H9 (cell line): ENCODE results near the gene COG4. TPM values are rescaled to one million over a fixed set of nuclear protein-coding genes. Genes with fewer than 3 reads are reported as not detected.

Experiments
- DNase-seq: peaks from one replicate; pipeline ENCODE4 v3.0.0-alpha.2; 2017
- H2AFZ ChIP-seq: one replicate; pipeline ENCODE4 v1.6.1; 2013; ENCODE audit warnings: mild to moderate bottlenecking, low read length, control low read depth, moderate library complexity
- H2AK5ac ChIP-seq: 2 replicates; pipeline ENCODE4 v1.6.1; 2013; ENCODE audit warnings: low read length, control low read depth, mixed read lengths; ENCODE audit not compliant: insufficient read length
- H2BK120ac ChIP-seq: one replicate; pipeline ENCODE4 v1.6.1; 2013; ENCODE audit warnings: low read depth, mild to moderate bottlenecking, low read length, control low read depth, inconsistent platforms; ENCODE audit not compliant: poor library complexity, severe bottlenecking
- H2BK12ac ChIP-seq: 2 replicates; pipeline ENCODE4 v1.6.1; 2013; ENCODE audit warnings: low read length, control low read depth, mixed read lengths, low read depth; ENCODE audit not compliant: insufficient read length
- H2BK15ac ChIP-seq: 2 replicates; pipeline ENCODE4 v1.6.1; 2013; ENCODE audit warnings: low read depth, low read length, control low read depth
- H2BK20ac ChIP-seq: one replicate; pipeline ENCODE4 v1.6.1; 2013; ENCODE audit warnings: low read depth, mild to moderate bottlenecking, low read length, control low read depth, inconsistent platforms; ENCODE audit not compliant: poor library complexity, severe bottlenecking
- H2BK5ac ChIP-seq: 2 replicates; pipeline ENCODE4 v1.6.1; 2013; ENCODE audit warnings: low read length, control low read depth, mixed read lengths; ENCODE audit not compliant: insufficient read length
- H3K14ac ChIP-seq: 2 replicates; pipeline ENCODE4 v1.6.1; 2013; ENCODE audit warnings: low read length, control low read depth; ENCODE audit not compliant: insufficient read depth
- H3K18ac ChIP-seq: 2 replicates; pipeline ENCODE4 v1.6.1; 2013; ENCODE audit warnings: low read depth, mild to moderate bottlenecking, mixed read lengths, low read length, control low read depth; ENCODE audit not compliant: insufficient read length
- H3K23ac ChIP-seq: 2 replicates; pipeline ENCODE4 v1.6.1; 2013; ENCODE audit warnings: low read length, control low read depth, mixed read lengths, low read depth; ENCODE audit not compliant: insufficient read length
- H3K23me2 ChIP-seq: 2 replicates; pipeline ENCODE4 v1.6.1; 2013; ENCODE audit warnings: low read depth, mild to moderate bottlenecking, mixed read lengths, low read length, control low read depth; ENCODE audit not compliant: insufficient read length, poor library complexity, severe bottlenecking
- H3K27ac ChIP-seq: 2 replicates; pipeline ENCODE4 v1.5.1; 2013; ENCODE audit warnings: low read length, control low read depth, mixed read lengths, low read depth; ENCODE audit not compliant: insufficient read length
- H3K27me3 ChIP-seq: 2 replicates; pipeline ENCODE4 v1.6.1; 2013; ENCODE audit warnings: low read length, control low read depth, inconsistent platforms; ENCODE audit not compliant: insufficient read depth
- H3K4ac ChIP-seq: 2 replicates; pipeline ENCODE4 v1.6.1; 2013; ENCODE audit warnings: low read depth, mild to moderate bottlenecking, control low read depth, inconsistent platforms, low read length, moderate library complexity
- H3K4me1 ChIP-seq: 2 replicates; pipeline ENCODE4 v1.6.1; 2013; ENCODE audit warnings: low read length, control low read depth, inconsistent platforms; ENCODE audit not compliant: insufficient read depth
- H3K4me2 ChIP-seq: 2 replicates; pipeline ENCODE4 v1.6.1; 2013; ENCODE audit warnings: low read length, control low read depth, mixed read lengths; ENCODE audit not compliant: insufficient read length, insufficient read depth
- H3K56ac ChIP-seq: 2 replicates; pipeline ENCODE4 v1.6.1; 2013; ENCODE audit warnings: low read depth, mild to moderate bottlenecking, mixed read lengths, low read length, control low read depth; ENCODE audit not compliant: insufficient read length
- H3K79me1 ChIP-seq: 2 replicates; pipeline ENCODE4 v1.6.1; 2013; ENCODE audit warnings: low read depth, mild to moderate bottlenecking, moderate library complexity, low read length, control low read depth, inconsistent platforms; ENCODE audit not compliant: insufficient read depth, poor library complexity, severe bottlenecking
- H3K79me2 ChIP-seq: 2 replicates; pipeline ENCODE4 v1.6.1; 2013; ENCODE audit warnings: low read length, control low read depth, inconsistent platforms; ENCODE audit not compliant: insufficient read depth
- H3K9ac ChIP-seq: 2 replicates; pipeline ENCODE4 v1.6.1; 2013; ENCODE audit warnings: low read length, control low read depth, mixed read lengths; ENCODE audit not compliant: insufficient read length; ENCODE audit errors: extremely low read depth
- H3K9me3 ChIP-seq: one replicate; pipeline ENCODE4 v1.6.1; 2013; ENCODE audit warnings: low read depth, low read length, inconsistent platforms; ENCODE audit not compliant: control insufficient read depth
- H3T11ph ChIP-seq: one replicate; pipeline ENCODE4 v1.6.1; 2013; ENCODE audit warnings: mild to moderate bottlenecking, low read length, control low read depth, inconsistent platforms
- H4K20me1 ChIP-seq: one replicate; pipeline ENCODE4 v1.6.1; 2013; ENCODE audit not compliant: control insufficient read depth, insufficient read length, insufficient read depth
- H4K5ac ChIP-seq: 2 replicates; pipeline ENCODE4 v1.6.1; 2013; ENCODE audit warnings: low read depth, mild to moderate bottlenecking, mixed read lengths, low read length, control low read depth; ENCODE audit not compliant: insufficient read length
- H4K8ac ChIP-seq: replicated peaks from 2 replicates; pipeline ENCODE4 v1.6.1; 2013; ENCODE audit warnings: low read length, control low read depth, mixed read lengths, low read depth; ENCODE audit not compliant: insufficient read length
- H4K91ac ChIP-seq: 2 replicates; pipeline ENCODE4 v1.6.1; 2013; ENCODE audit warnings: low read depth, mild to moderate bottlenecking, moderate library complexity, mixed read lengths, low read length, control low read depth; ENCODE audit not compliant: insufficient read length
- H3K27ac Mint-ChIP-seq, 3 experiments: 2 replicates in 2 of 3; 3 replicates in 1 of 3; pipeline ENCODE4 v1.8.0; 2020 to 2021; ENCODE audit warnings: mixed read lengths in 3 of 3, mild to moderate bottlenecking in 1 of 3, moderate library complexity in 1 of 3
- H3K27me3 Mint-ChIP-seq: 2 replicates; pipeline ENCODE4 v1.8.0; 2021; ENCODE audit warnings: low read depth, mild to moderate bottlenecking, moderate library complexity, mixed read lengths
- H3K36me3 Mint-ChIP-seq, 3 experiments: 2 replicates in 2 of 3; 3 replicates in 1 of 3; pipeline ENCODE4 v1.8.0; 2020 to 2021; ENCODE audit warnings: low read depth in 3 of 3, mixed read lengths in 3 of 3; ENCODE audit not compliant: insufficient read depth in 1 of 3
- H3K4me1 Mint-ChIP-seq, 2 experiments: 2 replicates each; pipeline ENCODE4 v1.8.0; 2020; ENCODE audit warnings: mixed read lengths in 2 of 2
- H3K4me3 Mint-ChIP-seq, 2 experiments: 2 replicates in 1 of 2; 3 replicates in 1 of 2; pipeline ENCODE4 v1.8.0; 2020 to 2021; ENCODE audit warnings: mild to moderate bottlenecking in 2 of 2, mixed read lengths in 2 of 2, moderate library complexity in 1 of 2
- H3K9me3 Mint-ChIP-seq, 2 experiments: 2 replicates in 1 of 2; 3 replicates in 1 of 2; pipeline ENCODE4 v1.8.0; 2020; ENCODE audit warnings: mild to moderate bottlenecking in 2 of 2, mixed read lengths in 2 of 2, moderate library complexity in 1 of 2
- WGBS: extraction: QIAGEN DNeasy Blood & Tissue Kit; methylation state at CpG from one replicate; pipeline ENCODE4 v1.1.7; 2013; ENCODE audit warnings: missing lambda C conversion rate, low lambda C conversion rate, mixed read lengths; ENCODE audit not compliant: insufficient read length; ENCODE audit errors: extremely low coverage; 5-methylcytosine and 5-hydroxymethylcytosine counted together
- total RNA-seq: library from RNA; stranded (reverse); gene quantifications from 2 replicates; pipeline ENCODE4 v1.2.1, GENCODE V29; 2021
- TF ChIP-seq, protein P1 (sequence below): fragments of 200-600 bp; sonication (generic); conservative IDR thresholded peaks from 3 replicates; pipeline ENCODE4 v1.8.0; 2021; ENCODE audit warnings: antibody characterized with exemption, mild to moderate bottlenecking

Gene COG4
- total RNA-seq, 1 experiment from 2014 or later: 51.9 TPM

DNA sequence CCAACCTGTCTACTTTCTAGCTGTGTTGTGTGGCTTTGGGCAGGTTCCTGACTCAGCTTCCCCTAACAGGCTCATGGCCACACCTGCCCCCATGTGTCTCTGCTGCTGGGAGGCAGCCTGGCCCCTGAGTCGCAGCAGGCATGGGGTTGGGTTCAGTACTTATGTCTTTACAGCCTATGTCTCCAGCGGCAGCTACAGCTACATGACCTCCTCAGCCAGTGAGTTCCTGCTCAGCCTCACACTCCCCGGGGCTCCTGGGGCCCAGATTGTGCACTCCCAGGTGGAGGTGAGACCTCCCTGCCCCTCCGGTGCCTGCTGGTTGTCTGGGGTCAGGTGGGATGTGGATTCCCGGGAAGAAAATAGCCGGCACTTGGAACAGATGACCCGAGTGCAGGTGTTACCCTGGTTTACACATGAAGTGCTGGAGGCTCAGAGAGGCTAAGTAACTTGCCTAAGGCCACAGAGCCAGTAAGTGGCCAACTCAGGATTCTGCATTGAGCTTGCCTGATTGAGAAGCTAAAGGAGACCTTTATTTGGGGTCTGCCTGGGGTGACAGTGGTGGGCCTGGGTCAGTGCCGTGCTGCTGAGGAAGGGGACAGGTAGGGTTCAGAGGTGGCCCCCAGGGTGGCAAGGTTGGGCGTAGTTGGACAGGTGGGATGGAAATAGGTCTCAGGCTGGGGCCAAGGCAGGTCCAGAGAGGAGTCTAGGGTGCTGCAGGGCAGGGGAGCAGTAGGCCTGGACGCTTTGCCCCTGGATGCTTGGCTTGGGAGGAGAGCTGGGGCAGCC lies 53.0 kb downstream of the COG4 start:
- Histone ChIP-seq H4K20me1 (no peaks in the 10 kb centered on the region), H2BK12ac (no peak overlapping the region), H3K56ac (no peak overlapping the region), H3K4me1 (no peaks in the 10 kb centered on the region), H2BK20ac (no peak overlapping the region), H3K14ac (no peak overlapping the region; the same call in 1 of the 2 replicates), H2AFZ (no peak overlapping the region), H3K4me2 (no peak overlapping the region), H3T11ph (no peak overlapping the region), H2AK5ac (no peak overlapping the region), H3K18ac (no peak overlapping the region), H3K23me2 (no peaks in the 10 kb centered on the region), H4K91ac (no peak overlapping the region), H2BK15ac (no peak overlapping the region), H3K27me3 (no peaks in the 10 kb centered on the region), H4K8ac (no peak overlapping the region), H3K23ac (no peak overlapping the region), H3K27ac (no peak overlapping the region), H2BK120ac (no peak overlapping the region), H3K9me3 (no peaks in the 10 kb centered on the region), H3K79me2 (no peaks in the 10 kb centered on the region), H3K4ac (no peak overlapping the region), H2BK5ac (no peak overlapping the region), H4K5ac (no peak overlapping the region), H3K9ac (no peak overlapping the region), H3K79me1 (no peaks in the 10 kb centered on the region)
- no CpG with 5 or more reads among the region's 10 CpGs for WGBS
- peaks cover 3 to 7% of the 10 kb centered on the region in 2 experiments; a peak in 3 of 4 replicates for H3K4me1 Mint-ChIP-seq
- peak overlapping the region in 1 of 3 experiments; percentile 58; a peak in 4 of 7 replicates for H3K27ac Mint-ChIP-seq
- TF ChIP-seq, protein P1, sequence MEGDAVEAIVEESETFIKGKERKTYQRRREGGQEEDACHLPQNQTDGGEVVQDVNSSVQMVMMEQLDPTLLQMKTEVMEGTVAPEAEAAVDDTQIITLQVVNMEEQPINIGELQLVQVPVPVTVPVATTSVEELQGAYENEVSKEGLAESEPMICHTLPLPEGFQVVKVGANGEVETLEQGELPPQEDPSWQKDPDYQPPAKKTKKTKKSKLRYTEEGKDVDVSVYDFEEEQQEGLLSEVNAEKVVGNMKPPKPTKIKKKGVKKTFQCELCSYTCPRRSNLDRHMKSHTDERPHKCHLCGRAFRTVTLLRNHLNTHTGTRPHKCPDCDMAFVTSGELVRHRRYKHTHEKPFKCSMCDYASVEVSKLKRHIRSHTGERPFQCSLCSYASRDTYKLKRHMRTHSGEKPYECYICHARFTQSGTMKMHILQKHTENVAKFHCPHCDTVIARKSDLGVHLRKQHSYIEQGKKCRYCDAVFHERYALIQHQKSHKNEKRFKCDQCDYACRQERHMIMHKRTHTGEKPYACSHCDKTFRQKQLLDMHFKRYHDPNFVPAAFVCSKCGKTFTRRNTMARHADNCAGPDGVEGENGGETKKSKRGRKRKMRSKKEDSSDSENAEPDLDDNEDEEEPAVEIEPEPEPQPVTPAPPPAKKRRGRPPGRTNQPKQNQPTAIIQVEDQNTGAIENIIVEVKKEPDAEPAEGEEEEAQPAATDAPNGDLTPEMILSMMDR: no peak
- H3K27me3 Mint-ChIP-seq: no peaks in the 10 kb centered on the region
- no peaks in the 10 kb centered on the region for H3K36me3 Mint-ChIP-seq
- no peak for DNase-seq
- no peak overlapping the region; a peak in 1 of 5 replicates for H3K4me3 Mint-ChIP-seq
- H3K9me3 Mint-ChIP-seq: no peaks in the 10 kb centered on the region
